Suppressor macrophage treated with lipopolysaccharide for 1 hour (primary cell): ENCODE measurements around the gene RNF212B.

Experiments used
- DNase-seq, 3 donors: peaks; one replicate each; pipeline ENCODE4 v3.0.0-alpha.2; 2020 to 2022

Gene RNF212B

DNA sequence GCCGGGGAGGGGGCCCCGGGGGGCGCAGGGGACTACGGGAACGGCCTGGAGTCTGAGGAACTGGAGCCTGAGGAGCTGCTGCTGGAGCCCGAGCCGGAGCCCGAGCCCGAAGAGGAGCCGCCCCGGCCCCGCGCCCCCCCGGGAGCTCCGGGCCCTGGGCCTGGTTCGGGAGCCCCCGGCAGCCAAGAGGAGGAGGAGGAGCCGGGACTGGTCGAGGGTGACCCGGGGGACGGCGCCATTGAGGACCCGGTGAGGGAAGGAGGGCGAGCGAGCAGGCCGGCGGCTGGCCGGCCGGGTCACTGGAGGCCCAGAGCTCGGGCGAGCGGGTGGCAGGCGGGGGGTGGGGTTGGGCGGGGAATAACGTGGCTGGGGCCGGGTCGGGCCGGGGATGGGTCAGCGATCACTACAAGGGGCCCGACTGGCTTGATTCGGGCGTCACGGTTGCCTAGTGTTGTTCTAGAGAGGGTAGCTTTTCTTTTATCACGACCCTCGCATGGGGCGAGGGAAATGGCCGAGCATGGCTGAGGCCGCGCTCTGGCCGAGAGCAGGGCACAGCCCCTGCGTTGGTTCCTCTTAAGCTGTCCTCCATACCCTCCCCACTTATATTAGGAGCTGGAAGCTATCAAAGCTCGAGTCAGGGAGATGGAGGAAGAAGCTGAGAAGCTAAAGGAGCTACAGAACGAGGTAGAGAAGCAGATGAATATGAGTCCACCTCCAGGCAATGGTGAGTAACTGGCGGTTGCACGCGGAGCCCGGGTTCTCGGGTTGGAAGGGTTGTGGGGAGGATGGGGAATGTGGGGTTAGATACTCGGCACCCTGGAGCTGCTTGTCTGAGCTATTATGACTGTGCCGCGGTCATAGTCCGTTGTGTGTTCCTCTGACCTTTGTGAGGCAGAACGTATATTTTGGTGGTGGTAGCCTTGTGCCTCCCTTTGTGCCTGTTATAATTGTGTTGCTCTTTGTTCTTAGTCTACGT is 84.1 kb downstream of the RNF212B start:
- peak; percentile 28 to 67 (median 44) for DNase-seq
